ENCODE measurements around the gene TCF7L1. TPM values are rescaled to one million over a fixed set of nuclear protein-coding genes. Genes with fewer than 3 reads are reported as not detected.

Gene TCF7L1
- total and polyA plus RNA-seq, 2 of the 13 experiments (the other 11 are each of a cell fraction or from before 2014, with no cell fraction given): 0.04 to 0.15 TPM

GRCh38 chr2:85354286-85355072 is 221.3 kb downstream of the TCF7L1 start, which contains the start of the genes ELMOD3 and RETSAT (continued):
- TF ChIP-seq SNAPC4 (CRISPR knock-in tag; IDR thresholded peaks at IDR 0.05): peak; percentile 65
- TF ChIP-seq NCOA1 (CRISPR knock-in tag; IDR thresholded peaks at IDR 0.05): no peak; the same call in 1 of the 2 replicates
- peak; percentile 94 for TF ChIP-seq ZNF124 (CRISPR knock-in tag; IDR thresholded peaks at IDR 0.05)
- no peak for TF ChIP-seq ZNF253 (CRISPR knock-in tag; IDR thresholded peaks at IDR 0.05; ENCODE audit: borderline replicate concordance)
- peak; percentile 67; the same call in 1 of the 2 replicates for TF ChIP-seq ZNF768 (CRISPR knock-in tag; IDR thresholded peaks at IDR 0.05)
- no peak for TF ChIP-seq MAFF (IDR thresholded peaks at IDR 0.05; ENCODE audit: low read depth, low read length)
- peak; percentile 99 for TF ChIP-seq ZSCAN22 (CRISPR knock-in tag; IDR thresholded peaks at IDR 0.05)
- peak; percentile 70 for TF ChIP-seq SKI (IDR thresholded peaks at IDR 0.05; ENCODE audit: partially characterized antibody)
- 0 out of 2 replicates have a peak, but pooled peaks have one; percentile 48 for TF ChIP-seq RNF2 (conservative IDR thresholded peaks at IDR 0.05; ENCODE audit: low read depth)
- peak; percentile 93; the same call in 1 of the 2 replicates for TF ChIP-seq ZNF331 (CRISPR knock-in tag; IDR thresholded peaks at IDR 0.05)
- no peak for TF ChIP-seq ATRX (CRISPR knock-in tag; IDR thresholded peaks at IDR 0.05; ENCODE audit: borderline replicate concordance)
- peak; percentile 51; the same call in 1 of the 2 replicates for TF ChIP-seq ELK4 (CRISPR knock-in tag; IDR thresholded peaks at IDR 0.05; ENCODE audit: borderline replicate concordance)
- TF ChIP-seq ONECUT2 (CRISPR knock-in tag; IDR thresholded peaks at IDR 0.05): peak; percentile 74
- TF ChIP-seq REXO4 (CRISPR knock-in tag; IDR thresholded peaks at IDR 0.05; ENCODE audit: borderline replicate concordance): no peak
- TF ChIP-seq HOXA9 (CRISPR knock-in tag; IDR thresholded peaks at IDR 0.05; ENCODE audit: borderline replicate concordance): peak; percentile 72; the same call in 1 of the 2 replicates
- no peak for TF ChIP-seq SMARCE1 (IDR thresholded peaks at IDR 0.05; ENCODE audit: borderline replicate concordance)
- TF ChIP-seq HOXA5 (CRISPR knock-in tag; IDR thresholded peaks at IDR 0.05): peak; percentile 99
- peak; percentile 83 for TF ChIP-seq SPEN (CRISPR knock-in tag; IDR thresholded peaks at IDR 0.05; ENCODE audit: low read depth)
- no peak for TF ChIP-seq ZBTB14 (CRISPR knock-in tag; IDR thresholded peaks at IDR 0.05)
- 0 out of 2 replicates have a peak, but pooled peaks have one; percentile 65 for TF ChIP-seq ZNF235 (CRISPR knock-in tag; IDR thresholded peaks at IDR 0.05; ENCODE audit: borderline replicate concordance)
- peak; percentile 94 for TF ChIP-seq ZNF800 (CRISPR knock-in tag; IDR thresholded peaks at IDR 0.05)

Data from HepG2 (cell line).